Measurements from ENCODE around the gene S100A11.

The S100A11 gene

GRCh38 chr1:152001631-152002584 lies 34.9 kb downstream of the S100A11 start:
- H3K4me3 ChIP-seq (replicated peaks; ENCODE audit: insufficient read depth, low read length) = no peak overlapping the region
- peaks cover 5% of the 10 kb centered on the region for H3K27me3 ChIP-seq (ENCODE audit: insufficient read depth, poor library complexity, severe bottlenecking)
- no peak overlapping the region for H3K27ac ChIP-seq (replicated peaks)
- TF ChIP-seq GABPA (IDR thresholded peaks at IDR 0.05; ENCODE audit: low read depth) = no peak
- TF ChIP-seq, protein P1, sequence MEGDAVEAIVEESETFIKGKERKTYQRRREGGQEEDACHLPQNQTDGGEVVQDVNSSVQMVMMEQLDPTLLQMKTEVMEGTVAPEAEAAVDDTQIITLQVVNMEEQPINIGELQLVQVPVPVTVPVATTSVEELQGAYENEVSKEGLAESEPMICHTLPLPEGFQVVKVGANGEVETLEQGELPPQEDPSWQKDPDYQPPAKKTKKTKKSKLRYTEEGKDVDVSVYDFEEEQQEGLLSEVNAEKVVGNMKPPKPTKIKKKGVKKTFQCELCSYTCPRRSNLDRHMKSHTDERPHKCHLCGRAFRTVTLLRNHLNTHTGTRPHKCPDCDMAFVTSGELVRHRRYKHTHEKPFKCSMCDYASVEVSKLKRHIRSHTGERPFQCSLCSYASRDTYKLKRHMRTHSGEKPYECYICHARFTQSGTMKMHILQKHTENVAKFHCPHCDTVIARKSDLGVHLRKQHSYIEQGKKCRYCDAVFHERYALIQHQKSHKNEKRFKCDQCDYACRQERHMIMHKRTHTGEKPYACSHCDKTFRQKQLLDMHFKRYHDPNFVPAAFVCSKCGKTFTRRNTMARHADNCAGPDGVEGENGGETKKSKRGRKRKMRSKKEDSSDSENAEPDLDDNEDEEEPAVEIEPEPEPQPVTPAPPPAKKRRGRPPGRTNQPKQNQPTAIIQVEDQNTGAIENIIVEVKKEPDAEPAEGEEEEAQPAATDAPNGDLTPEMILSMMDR (IDR thresholded peaks at IDR 0.05; ENCODE audit: insufficient read depth, low read length) = peak; percentile 82
- peak in 1 of 2 experiments; percentile 66 for DNase-seq (ENCODE audit: low read depth in 1 of 2, low spot score in 1 of 2)

GRCh38 chr1:152000964-152001630 lies 35.7 kb downstream of the S100A11 start:
- Histone ChIP-seq H3K27ac (replicated peaks) (no peak overlapping the region), H3K4me3 (replicated peaks; ENCODE audit: insufficient read depth, low read length) (no peak overlapping the region), H3K27me3 (ENCODE audit: insufficient read depth, poor library complexity, severe bottlenecking) (peaks cover 5% of the 10 kb centered on the region)
- DNase-seq (ENCODE audit: low read depth in 1 of 2, low spot score in 1 of 2) = no peak
- TF ChIP-seq REST (IDR thresholded peaks at IDR 0.05; ENCODE audit: insufficient replicate concordance, low read depth) (no peak), GABPA (IDR thresholded peaks at IDR 0.05; ENCODE audit: low read depth) (no peak), POLR2AphosphoS5 (IDR thresholded peaks at IDR 0.05; ENCODE audit: low read depth) (no peak), SPI1 (IDR thresholded peaks at IDR 0.05; ENCODE audit: borderline replicate concordance, low read depth) (no peak)
- TF ChIP-seq, protein P1 (IDR thresholded peaks at IDR 0.05; ENCODE audit: insufficient read depth, low read length) = no peak

GRCh38 chr1:151998611-151999362 lies 38.0 kb downstream of the S100A11 start:
- DNase-seq (ENCODE audit: low read depth in 1 of 2, low spot score in 1 of 2) = no peak
- peaks cover 3% of the 10 kb centered on the region for H3K27me3 ChIP-seq (ENCODE audit: insufficient read depth, poor library complexity, severe bottlenecking)
- H3K4me3 ChIP-seq (replicated peaks; ENCODE audit: insufficient read depth, low read length) = no peak overlapping the region
- TF ChIP-seq, protein P1 (IDR thresholded peaks at IDR 0.05; ENCODE audit: insufficient read depth, low read length) = no peak
- TF ChIP-seq GABPA (IDR thresholded peaks at IDR 0.05; ENCODE audit: low read depth) (no peak), POLR2AphosphoS5 (IDR thresholded peaks at IDR 0.05; ENCODE audit: low read depth) (no peak), REST (IDR thresholded peaks at IDR 0.05; ENCODE audit: insufficient replicate concordance, low read depth) (no peak), SPI1 (IDR thresholded peaks at IDR 0.05; ENCODE audit: borderline replicate concordance, low read depth) (no peak)
- no peak overlapping the region for H3K27ac ChIP-seq (replicated peaks)
